RWPE2 (cell line): Measurements from ENCODE around the gene FBXO47.
"Not testable (repeated sequence)": the region's sequence is repeated elsewhere in the genome, so short reads cannot be mapped to it uniquely, and the experiment has no call there.

Experiments
- ATAC-seq: fragments of 200-7000 bp; cut with Tn5 transposase; 3 replicates; pipeline ENCODE4 v1.9.1; 2021; ENCODE audit warnings: low read depth
- DNase-seq: peaks from one replicate; pipeline ENCODE4 v3.0.0-alpha.2; 2020; ENCODE audit warnings: low spot score
- H3K27ac ChIP-seq: fragments of 450-650 bp; 2 replicates; pipeline ENCODE4 v1.5.1; 2017; ENCODE audit warnings: mild to moderate bottlenecking; ENCODE audit not compliant: poor library complexity, severe bottlenecking
- H3K27me3 ChIP-seq: fragments of 250-450 bp; sonication (Bioruptor Pico); 2 replicates; pipeline ENCODE4 v1.5.1; 2021; ENCODE audit warnings: mild to moderate bottlenecking, moderate library complexity; ENCODE audit not compliant: insufficient read depth, poor library complexity, severe bottlenecking
- H3K36me3 ChIP-seq: fragments of 250-450 bp; sonication (Bioruptor Pico); 2 replicates; pipeline ENCODE4 v1.5.1; 2020; ENCODE audit warnings: low read depth, mild to moderate bottlenecking, moderate library complexity
- H3K4me1 ChIP-seq: fragments of 250-450 bp; sonication (Bioruptor Pico); 2 replicates; pipeline ENCODE4 v1.5.1; 2021; ENCODE audit warnings: mild to moderate bottlenecking, moderate library complexity; ENCODE audit not compliant: insufficient read depth, poor library complexity, severe bottlenecking
- H3K4me3 ChIP-seq: fragments of 250-450 bp; sonication (Bioruptor Pico); 2 replicates; pipeline ENCODE4 v1.5.1; 2021; ENCODE audit warnings: mild to moderate bottlenecking, moderate library complexity; ENCODE audit not compliant: severe bottlenecking
- H3K9me3 ChIP-seq: fragments of 250-450 bp; sonication (Bioruptor Pico); 2 replicates; pipeline ENCODE4 v1.5.1; 2021; ENCODE audit warnings: mild to moderate bottlenecking, moderate library complexity; ENCODE audit not compliant: severe bottlenecking
- TF ChIP-seq, protein P1 (sequence below): fragments of 450-650 bp; IDR thresholded peaks from one replicate; pipeline ENCODE4 v1.5.1; 2017; ENCODE audit warnings: mild to moderate bottlenecking, moderate library complexity; ENCODE audit not compliant: poor library complexity, severe bottlenecking

The FBXO47 gene

DNA sequence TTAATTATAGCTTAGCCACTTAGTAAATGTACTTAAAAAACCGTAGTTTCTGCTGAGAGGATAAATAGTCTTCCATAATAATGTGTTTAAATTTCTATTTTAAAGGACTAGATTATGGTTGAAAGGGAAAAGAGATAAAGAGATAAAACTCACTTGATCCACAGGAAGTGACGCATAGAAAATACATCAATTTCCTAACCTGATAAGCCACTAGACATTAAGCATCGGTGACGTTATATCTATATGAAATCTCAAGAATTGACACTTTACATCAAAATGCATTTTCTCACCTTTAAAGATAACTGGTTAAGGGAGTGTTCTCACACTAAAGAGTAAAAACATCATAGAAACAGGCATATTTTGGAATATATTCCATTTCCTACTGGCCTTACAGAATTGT lies 5.8 kb downstream of the FBXO47 start:
- ATAC-seq, result no peak
- TF ChIP-seq, protein P1, sequence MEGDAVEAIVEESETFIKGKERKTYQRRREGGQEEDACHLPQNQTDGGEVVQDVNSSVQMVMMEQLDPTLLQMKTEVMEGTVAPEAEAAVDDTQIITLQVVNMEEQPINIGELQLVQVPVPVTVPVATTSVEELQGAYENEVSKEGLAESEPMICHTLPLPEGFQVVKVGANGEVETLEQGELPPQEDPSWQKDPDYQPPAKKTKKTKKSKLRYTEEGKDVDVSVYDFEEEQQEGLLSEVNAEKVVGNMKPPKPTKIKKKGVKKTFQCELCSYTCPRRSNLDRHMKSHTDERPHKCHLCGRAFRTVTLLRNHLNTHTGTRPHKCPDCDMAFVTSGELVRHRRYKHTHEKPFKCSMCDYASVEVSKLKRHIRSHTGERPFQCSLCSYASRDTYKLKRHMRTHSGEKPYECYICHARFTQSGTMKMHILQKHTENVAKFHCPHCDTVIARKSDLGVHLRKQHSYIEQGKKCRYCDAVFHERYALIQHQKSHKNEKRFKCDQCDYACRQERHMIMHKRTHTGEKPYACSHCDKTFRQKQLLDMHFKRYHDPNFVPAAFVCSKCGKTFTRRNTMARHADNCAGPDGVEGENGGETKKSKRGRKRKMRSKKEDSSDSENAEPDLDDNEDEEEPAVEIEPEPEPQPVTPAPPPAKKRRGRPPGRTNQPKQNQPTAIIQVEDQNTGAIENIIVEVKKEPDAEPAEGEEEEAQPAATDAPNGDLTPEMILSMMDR, result no peak
- Histone ChIP-seq H3K4me3 (no peak overlapping the region), H3K27me3 (no peaks in the 10 kb centered on the region), H3K9me3 (no peaks in the 10 kb centered on the region), H3K36me3 (no peaks in the 10 kb centered on the region), H3K4me1 (peaks cover 9% of the 10 kb centered on the region), H3K27ac (no peak overlapping the region)
- no peak for DNase-seq

DNA sequence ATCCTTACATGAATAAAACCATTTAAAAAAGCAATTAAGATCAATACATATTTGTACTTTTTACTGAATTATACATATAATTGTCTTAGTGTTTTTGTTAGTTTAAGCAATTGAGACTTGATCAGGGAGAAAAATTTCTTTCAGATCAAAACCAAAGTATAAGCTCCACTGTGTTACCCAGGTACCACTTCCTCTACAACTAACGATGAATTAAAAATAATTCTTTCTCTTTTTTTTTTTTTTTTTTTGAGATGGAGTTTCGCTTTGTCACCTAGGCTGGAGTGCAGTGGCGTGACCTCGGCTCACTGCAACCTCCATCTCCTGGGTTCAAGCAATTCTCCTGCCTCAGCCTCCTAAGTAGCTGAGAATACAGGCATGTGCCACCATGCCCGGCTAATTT lies 6.8 kb downstream of the FBXO47 start:
- Histone ChIP-seq H3K36me3 (no peaks in the 10 kb centered on the region), H3K4me1 (peaks cover 7% of the 10 kb centered on the region), H3K9me3 (no peaks in the 10 kb centered on the region), H3K4me3 (no peak overlapping the region), H3K27ac (no peak overlapping the region), H3K27me3 (no peaks in the 10 kb centered on the region)
- TF ChIP-seq, protein P1, result no peak
- ATAC-seq, result no peak
- DNase-seq, result no peak

DNA sequence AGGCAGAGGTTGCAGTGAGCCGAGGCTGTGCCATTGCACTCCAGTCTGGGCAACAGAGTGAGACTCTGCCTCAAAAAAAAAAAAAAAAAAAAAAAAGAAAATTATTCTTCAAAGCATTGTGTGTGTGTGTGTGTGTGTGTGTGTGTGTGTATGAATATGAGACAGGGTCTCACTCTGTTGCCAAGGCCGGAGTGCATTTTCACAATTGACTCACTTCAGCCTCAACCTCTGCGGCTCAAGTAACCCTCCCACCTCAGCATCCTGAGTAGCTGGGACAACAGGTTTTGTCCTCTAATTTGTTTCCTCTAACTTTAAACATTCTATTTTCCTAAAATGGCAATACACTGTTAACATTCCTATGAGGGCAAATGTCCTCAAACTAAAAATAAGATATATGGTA lies 7.7 kb downstream of the FBXO47 start:
- DNase-seq (no peak), ATAC-seq (no peak)
- no peaks in the 10 kb centered on the region for H3K9me3 ChIP-seq
- H3K27ac ChIP-seq, result no peak overlapping the region
- H3K4me3 ChIP-seq, result no peak overlapping the region
- peaks cover 10% of the 10 kb centered on the region for H3K4me1 ChIP-seq
- H3K27me3 ChIP-seq, result no peaks in the 10 kb centered on the region
- H3K36me3 ChIP-seq, result no peaks in the 10 kb centered on the region
- TF ChIP-seq, protein P1, result no peak

DNA sequence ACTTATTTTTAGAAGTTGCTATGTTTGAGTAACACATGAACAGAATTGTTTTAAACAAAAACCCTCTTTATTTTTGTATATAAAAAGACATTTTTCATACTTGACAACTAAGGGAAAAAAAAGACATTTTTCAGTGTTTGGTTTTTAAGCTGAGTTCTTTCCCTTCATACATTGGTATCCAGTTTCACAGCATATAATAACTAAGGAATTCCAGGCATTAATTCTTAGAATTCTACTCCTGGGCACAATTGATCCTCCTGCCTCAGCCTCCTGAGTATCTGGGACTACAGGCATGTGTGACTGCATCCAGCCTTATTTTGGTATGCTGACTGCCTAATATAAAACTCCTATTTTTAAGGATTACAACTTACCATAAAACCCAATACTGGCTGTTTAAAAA lies 8.4 kb downstream of the FBXO47 start:
- TF ChIP-seq, protein P1, result no peak
- peaks cover 13% of the 10 kb centered on the region for H3K4me1 ChIP-seq
- H3K36me3 ChIP-seq, result no peaks in the 10 kb centered on the region
- no peak overlapping the region for H3K27ac ChIP-seq
- ATAC-seq (peak; percentile 45; the same call in 2 of the 3 replicates), DNase-seq (no peak)
- H3K27me3 ChIP-seq, result no peaks in the 10 kb centered on the region
- no peak overlapping the region for H3K4me3 ChIP-seq
- no peaks in the 10 kb centered on the region for H3K9me3 ChIP-seq

DNA sequence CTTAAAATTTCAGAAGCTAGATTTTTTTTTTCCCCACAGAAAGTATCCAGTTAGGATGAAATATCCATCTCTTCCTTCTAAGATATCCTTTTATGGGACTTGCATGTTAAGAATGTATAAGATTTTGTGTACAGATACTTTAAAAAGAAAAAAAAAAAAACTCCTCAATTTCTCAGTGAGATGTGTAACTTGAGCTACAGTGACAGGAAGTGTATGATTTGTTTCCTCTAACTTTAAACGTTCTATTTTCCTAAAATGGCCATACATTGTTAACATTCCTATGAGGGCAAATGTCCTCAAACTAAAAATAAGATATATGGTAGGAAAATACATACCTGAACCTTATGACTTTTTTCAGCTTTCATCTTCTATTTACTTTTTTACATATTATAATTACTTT lies 8.9 kb downstream of the FBXO47 start:
- TF ChIP-seq, protein P1, result no peak
- Histone ChIP-seq H3K4me1 (peaks cover 13% of the 10 kb centered on the region), H3K36me3 (no peaks in the 10 kb centered on the region), H3K27me3 (no peaks in the 10 kb centered on the region), H3K4me3 (no peak overlapping the region), H3K27ac (no peak overlapping the region), H3K9me3 (no peaks in the 10 kb centered on the region)
- DNase-seq (no peak), ATAC-seq (no peak)

DNA sequence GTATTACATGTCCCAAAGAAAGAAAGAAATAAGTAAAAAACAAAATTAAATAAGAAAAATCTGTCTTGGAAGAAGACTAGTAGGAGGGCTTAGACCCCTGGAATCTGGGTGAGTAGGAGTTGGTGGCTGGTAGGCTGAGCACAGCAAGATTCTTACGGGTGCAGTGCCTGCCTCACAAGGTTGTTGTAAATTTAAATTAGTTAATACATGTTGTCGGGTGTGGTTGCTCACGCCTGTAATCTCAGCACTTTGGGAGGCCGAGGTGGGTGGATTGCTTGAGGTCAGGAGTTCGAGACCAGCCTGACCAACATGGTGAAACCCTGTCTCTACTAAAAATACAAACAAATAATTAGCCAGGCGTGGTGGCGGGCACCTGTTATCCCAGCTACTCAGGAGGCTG lies 13.4 kb downstream of the FBXO47 start:
- not testable (repeated sequence) for DNase-seq, H3K27ac ChIP-seq, H3K9me3 ChIP-seq, H3K27me3 ChIP-seq, ATAC-seq, H3K36me3 ChIP-seq, H3K4me3 ChIP-seq
- H3K4me1 ChIP-seq, result peaks cover 12% of the 10 kb centered on the region
